Measurements from ENCODE around the gene NUP205. TPM values are rescaled to one million over a fixed set of nuclear protein-coding genes. Genes with fewer than 3 reads are reported as not detected.
"Not testable (repeated sequence)": the region's sequence is repeated elsewhere in the genome, so short reads cannot be mapped to it uniquely, and the experiment has no call there.

NUP205 gene
- total RNA-seq, 1 donor from 2014 or later: 27.0 TPM

DNA sequence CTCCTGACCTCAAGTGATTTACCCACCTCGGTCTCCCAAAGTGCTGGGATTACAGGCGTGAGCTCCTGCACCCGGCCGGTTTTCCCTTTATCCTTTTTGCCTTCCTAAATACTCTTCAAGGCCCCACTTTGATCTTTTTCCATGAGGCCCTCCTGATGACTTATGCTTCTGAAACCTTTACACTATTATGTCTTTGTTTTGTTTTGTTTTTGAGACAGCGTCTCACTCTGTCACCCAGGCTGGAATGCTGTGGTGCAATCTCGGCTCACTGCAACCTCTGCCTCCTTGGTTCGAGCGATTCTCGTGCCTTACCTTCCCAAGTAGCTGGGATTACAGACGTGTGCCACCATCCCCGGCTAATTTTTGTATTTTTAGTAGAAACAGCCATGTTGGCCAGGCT lies 108.4 kb downstream of the NUP205 start:
- TF ChIP-seq, protein P1, sequence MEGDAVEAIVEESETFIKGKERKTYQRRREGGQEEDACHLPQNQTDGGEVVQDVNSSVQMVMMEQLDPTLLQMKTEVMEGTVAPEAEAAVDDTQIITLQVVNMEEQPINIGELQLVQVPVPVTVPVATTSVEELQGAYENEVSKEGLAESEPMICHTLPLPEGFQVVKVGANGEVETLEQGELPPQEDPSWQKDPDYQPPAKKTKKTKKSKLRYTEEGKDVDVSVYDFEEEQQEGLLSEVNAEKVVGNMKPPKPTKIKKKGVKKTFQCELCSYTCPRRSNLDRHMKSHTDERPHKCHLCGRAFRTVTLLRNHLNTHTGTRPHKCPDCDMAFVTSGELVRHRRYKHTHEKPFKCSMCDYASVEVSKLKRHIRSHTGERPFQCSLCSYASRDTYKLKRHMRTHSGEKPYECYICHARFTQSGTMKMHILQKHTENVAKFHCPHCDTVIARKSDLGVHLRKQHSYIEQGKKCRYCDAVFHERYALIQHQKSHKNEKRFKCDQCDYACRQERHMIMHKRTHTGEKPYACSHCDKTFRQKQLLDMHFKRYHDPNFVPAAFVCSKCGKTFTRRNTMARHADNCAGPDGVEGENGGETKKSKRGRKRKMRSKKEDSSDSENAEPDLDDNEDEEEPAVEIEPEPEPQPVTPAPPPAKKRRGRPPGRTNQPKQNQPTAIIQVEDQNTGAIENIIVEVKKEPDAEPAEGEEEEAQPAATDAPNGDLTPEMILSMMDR (IDR thresholded peaks at IDR 0.05): no peak

DNA sequence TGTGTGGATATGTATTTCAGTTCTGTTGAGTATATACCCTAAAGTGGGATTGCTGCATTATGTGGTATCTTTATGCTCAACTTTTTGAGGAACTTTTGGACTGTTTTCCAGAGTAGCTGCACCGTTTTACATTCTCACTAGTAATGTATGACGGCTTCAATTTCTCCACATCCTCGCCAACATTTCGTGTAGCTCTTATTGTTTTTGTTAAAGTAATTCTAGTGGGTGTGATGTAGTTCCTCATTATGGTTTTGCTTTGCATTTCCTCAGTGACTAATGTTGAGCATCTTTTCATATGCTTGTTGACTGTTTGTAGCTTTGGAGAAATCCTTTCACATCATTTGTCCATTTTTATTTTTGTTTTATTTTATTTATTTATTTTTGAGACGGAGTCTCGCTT lies 109.1 kb downstream of the NUP205 start:
- H3K4me3 Mint-ChIP-seq (ENCODE audit: unreplicated experiment): no peak overlapping the region
- H3K9me3 Mint-ChIP-seq (ENCODE audit: low read depth): no peaks in the 10 kb centered on the region
- H3K27me3 Mint-ChIP-seq (ENCODE audit: low read depth): no peaks in the 10 kb centered on the region
- H3K36me3 Mint-ChIP-seq (ENCODE audit: low read depth): peaks cover 4% of the 10 kb centered on the region
- no peak overlapping the region for H3K27ac Mint-ChIP-seq (ENCODE audit: unreplicated experiment)
- TF ChIP-seq, protein P1 (IDR thresholded peaks at IDR 0.05): no peak
- H3K4me1 Mint-ChIP-seq (ENCODE audit: low read depth): peaks cover 60% of the 10 kb centered on the region
- no peak for DNase-seq (ENCODE audit: low spot score)

More for the DNA sequence above, 108.4 kb downstream of the NUP205 start:
- Mint-ChIP-seq H3K4me3 (ENCODE audit: unreplicated experiment) (no peak overlapping the region), H3K36me3 (ENCODE audit: low read depth) (peaks cover 4% of the 10 kb centered on the region), H3K9me3 (ENCODE audit: low read depth) (no peaks in the 10 kb centered on the region), H3K27me3 (ENCODE audit: low read depth) (no peaks in the 10 kb centered on the region), H3K27ac (ENCODE audit: unreplicated experiment) (peak overlapping the region; percentile 32), H3K4me1 (ENCODE audit: low read depth) (peaks cover 64% of the 10 kb centered on the region)
- no peak for DNase-seq (ENCODE audit: low spot score)

GRCh38 chr7:135667626-135668025 lies 109.9 kb downstream of the NUP205 start:
- not testable (repeated sequence) for DNase-seq (ENCODE audit: low spot score); H3K4me3 Mint-ChIP-seq (ENCODE audit: unreplicated experiment); H3K27ac Mint-ChIP-seq (ENCODE audit: unreplicated experiment); H3K9me3 Mint-ChIP-seq (ENCODE audit: low read depth); H3K27me3 Mint-ChIP-seq (ENCODE audit: low read depth); H3K36me3 Mint-ChIP-seq (ENCODE audit: low read depth)
- H3K4me1 Mint-ChIP-seq (ENCODE audit: low read depth): peaks cover 59% of the 10 kb centered on the region

DNA sequence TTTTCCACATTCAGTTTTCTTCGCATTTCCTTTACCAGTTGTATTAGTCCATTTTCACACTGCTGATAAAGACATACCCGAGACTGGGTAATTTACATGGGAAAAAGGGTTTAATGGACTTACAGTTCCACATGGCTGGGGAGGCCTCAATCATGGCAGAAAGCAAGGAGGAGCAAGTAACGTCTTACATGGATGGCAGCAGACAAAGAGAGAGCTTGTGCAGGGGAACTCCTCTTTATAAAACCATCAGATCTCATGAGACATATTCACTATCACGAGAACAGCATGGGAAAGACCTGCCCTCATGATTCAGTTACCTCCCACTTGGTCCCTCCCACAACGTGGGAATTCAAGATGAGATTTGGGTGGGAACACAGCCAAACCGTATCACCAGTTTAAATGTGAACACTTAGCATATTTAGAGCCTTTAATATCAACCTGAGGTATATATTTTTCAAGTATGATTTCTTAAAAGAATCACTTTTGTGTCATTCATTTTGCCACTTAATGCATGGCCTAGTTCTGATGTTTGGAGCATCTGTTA lies 111.2 kb downstream of the NUP205 start:
- Mint-ChIP-seq H3K4me1 (ENCODE audit: low read depth) (peaks cover 65% of the 10 kb centered on the region), H3K27ac (ENCODE audit: unreplicated experiment) (peak overlapping the region; percentile 43)
- H3K4me3 Mint-ChIP-seq (ENCODE audit: unreplicated experiment); DNase-seq (ENCODE audit: low spot score); H3K36me3 Mint-ChIP-seq (ENCODE audit: low read depth); H3K27me3 Mint-ChIP-seq (ENCODE audit: low read depth); H3K9me3 Mint-ChIP-seq (ENCODE audit: low read depth): not testable (repeated sequence)

DNA sequence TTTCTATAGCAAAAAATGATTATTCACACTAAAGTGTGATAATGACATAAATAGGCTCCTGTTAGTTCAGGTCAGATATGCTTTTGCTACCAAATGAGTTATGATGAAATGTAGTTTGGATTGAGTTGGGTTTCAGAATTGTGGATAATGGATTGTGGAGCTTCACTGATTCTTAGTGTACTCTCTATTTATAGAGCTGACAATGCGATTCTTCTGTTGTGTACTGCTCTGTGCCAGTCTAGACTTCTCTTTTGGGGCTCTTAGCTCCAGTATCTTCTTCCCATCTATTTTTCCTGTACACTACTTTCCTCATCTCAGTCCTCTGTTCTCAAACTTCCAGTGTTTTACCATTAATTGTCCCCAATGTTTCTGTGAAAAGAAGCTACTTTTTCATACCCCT lies 112.1 kb downstream of the NUP205 start:
- Mint-ChIP-seq H3K27me3 (ENCODE audit: low read depth) (no peaks in the 10 kb centered on the region), H3K4me1 (ENCODE audit: low read depth) (peaks cover 57% of the 10 kb centered on the region), H3K36me3 (ENCODE audit: low read depth) (peaks cover 6% of the 10 kb centered on the region), H3K4me3 (ENCODE audit: unreplicated experiment) (no peak overlapping the region), H3K9me3 (ENCODE audit: low read depth) (no peaks in the 10 kb centered on the region), H3K27ac (ENCODE audit: unreplicated experiment) (peak overlapping the region; percentile 62)
- TF ChIP-seq, protein P1 (IDR thresholded peaks at IDR 0.05): no peak
- no peak for DNase-seq (ENCODE audit: low spot score)

GRCh38 chr7:135670179-135670578 lies 112.5 kb downstream of the NUP205 start:
- H3K4me3 Mint-ChIP-seq (ENCODE audit: unreplicated experiment): no peak overlapping the region
- no peak for DNase-seq (ENCODE audit: low spot score)
- peak overlapping the region; percentile 62 for H3K27ac Mint-ChIP-seq (ENCODE audit: unreplicated experiment)
- TF ChIP-seq, protein P1 (IDR thresholded peaks at IDR 0.05): no peak
- H3K36me3 Mint-ChIP-seq (ENCODE audit: low read depth): peaks cover 6% of the 10 kb centered on the region
- H3K27me3 Mint-ChIP-seq (ENCODE audit: low read depth): no peaks in the 10 kb centered on the region
- no peaks in the 10 kb centered on the region for H3K9me3 Mint-ChIP-seq (ENCODE audit: low read depth)
- peaks cover 53% of the 10 kb centered on the region for H3K4me1 Mint-ChIP-seq (ENCODE audit: low read depth)
